ENCODE data around the gene CCDC91.
"Not testable (repeated sequence)": the region's sequence is repeated elsewhere in the genome, so short reads cannot be mapped to it uniquely, and the experiment has no call there.

CCDC91 gene

GRCh38 chr12:28184375-28184774 is 5.9 kb upstream of the CCDC91 start:
- no peak for DNase-seq (ENCODE audit: low spot score)

- no peak for DNase-seq (ENCODE audit: low spot score)
These were observed 3.8 kb upstream of the CCDC91 start for GRCh38 chr12:28186500-28186899.

GRCh38 chr12:28189784-28190320 is 404 bp upstream of the CCDC91 start:
- no peak for DNase-seq (ENCODE audit: low spot score)

- DNase-seq (ENCODE audit: low spot score): peak; percentile 68
These were observed 1.1 kb downstream of the CCDC91 start for GRCh38 chr12:28191051-28192048.

- no peak for DNase-seq (ENCODE audit: low spot score)
These were observed 1.9 kb downstream of the CCDC91 start for GRCh38 chr12:28192125-28192524.

- DNase-seq (ENCODE audit: low spot score): not testable (repeated sequence)
These were observed 4.4 kb downstream of the CCDC91 start for GRCh38 chr12:28194621-28195020.

- DNase-seq (ENCODE audit: low spot score): not testable (repeated sequence)
These were observed 10.9 kb downstream of the CCDC91 start for GRCh38 chr12:28201136-28201535.

- DNase-seq (ENCODE audit: low spot score): no peak
These were observed 12.3 kb downstream of the CCDC91 start for GRCh38 chr12:28202374-28203130.

- no peak for DNase-seq (ENCODE audit: low spot score)
These were observed 19.5 kb downstream of the CCDC91 start for GRCh38 chr12:28209782-28210181.

GRCh38 chr12:28212182-28212581 is 21.9 kb downstream of the CCDC91 start:
- no peak for DNase-seq (ENCODE audit: low spot score)

GRCh38 chr12:28215021-28215420 is 24.8 kb downstream of the CCDC91 start:
- no peak for DNase-seq (ENCODE audit: low spot score)

- no peak for DNase-seq (ENCODE audit: low spot score)
These were observed 25.8 kb downstream of the CCDC91 start for GRCh38 chr12:28216016-28216415.

- no peak for DNase-seq (ENCODE audit: low spot score)
These were observed 27.5 kb downstream of the CCDC91 start for GRCh38 chr12:28217805-28218204.

GRCh38 chr12:28218875-28219274 is 28.6 kb downstream of the CCDC91 start:
- DNase-seq (ENCODE audit: low spot score): no peak

- no peak for DNase-seq (ENCODE audit: low spot score)
These were observed 29.6 kb downstream of the CCDC91 start for GRCh38 chr12:28219827-28220226.

GRCh38 chr12:28222081-28222700 is 31.9 kb downstream of the CCDC91 start:
- DNase-seq (ENCODE audit: low spot score): no peak

- DNase-seq (ENCODE audit: low spot score): no peak
These were observed 32.8 kb downstream of the CCDC91 start for GRCh38 chr12:28223025-28223554.

GRCh38 chr12:28223858-28224257 is 33.6 kb downstream of the CCDC91 start:
- DNase-seq (ENCODE audit: low spot score): no peak

GRCh38 chr12:28226705-28227104 is 36.4 kb downstream of the CCDC91 start:
- no peak for DNase-seq (ENCODE audit: low spot score)

GRCh38 chr12:28227251-28227650 is 37.0 kb downstream of the CCDC91 start:
- DNase-seq (ENCODE audit: low spot score): no peak

GRCh38 chr12:28231248-28231647 is 41.0 kb downstream of the CCDC91 start:
- DNase-seq (ENCODE audit: low spot score): no peak
